22Rv1 (cell line): ENCODE results near the gene NFATC3.

Source experiments
- ZFX ChIP-seq: fragments of 450-650 bp; IDR thresholded peaks from 2 replicates; pipeline ENCODE4 v1.6.1; 2017; ENCODE audit warnings: antibody characterized with exemption, borderline replicate concordance
- TF ChIP-seq, protein P1 (sequence below): fragments of 450-650 bp; IDR thresholded peaks from 2 replicates; pipeline ENCODE4 v1.5.1; 2017; ENCODE audit warnings: mild to moderate bottlenecking

DNA sequence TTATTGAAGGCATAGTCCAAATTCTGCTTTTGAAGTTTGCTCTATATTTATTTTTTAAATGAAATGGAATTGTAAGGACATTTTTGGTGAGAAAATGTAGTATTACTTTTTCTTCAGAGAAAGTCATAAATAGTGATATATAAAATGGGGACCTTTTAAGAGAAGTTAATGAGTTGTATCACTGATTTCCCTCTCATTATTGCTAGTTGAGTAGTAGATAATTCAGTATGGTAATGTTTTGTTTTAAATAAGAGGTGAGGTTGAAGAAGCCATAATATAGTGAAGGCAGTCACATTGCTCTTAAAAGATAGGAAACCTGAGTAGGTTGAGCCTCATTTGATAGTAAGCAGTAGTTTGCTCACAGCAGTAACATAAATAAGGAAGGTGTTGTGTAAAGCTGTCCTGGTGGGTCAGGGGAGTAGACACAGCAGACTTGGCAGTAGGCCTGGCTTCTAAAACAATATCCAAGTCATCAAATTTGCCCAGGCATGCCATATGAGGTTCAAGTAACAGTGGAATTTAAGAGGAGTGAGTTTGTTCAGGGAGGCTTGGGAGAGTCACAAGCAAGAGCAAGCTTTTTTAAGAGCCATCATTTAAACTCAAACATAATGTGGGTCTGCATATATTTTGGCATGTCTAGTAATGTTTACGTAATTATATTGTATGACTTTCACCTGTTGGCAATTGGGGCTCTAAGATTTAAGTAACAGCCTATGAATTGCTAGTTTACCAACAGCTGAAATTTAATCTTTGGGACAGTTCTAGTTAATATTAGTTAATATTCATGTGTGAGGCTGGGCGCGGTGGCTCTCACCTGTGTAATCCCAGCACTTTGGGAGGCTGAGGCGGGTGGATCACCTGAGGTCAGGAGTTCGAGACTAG, 6.5 kb downstream of the NFATC3 start:
- TF ChIP-seq, protein P1, sequence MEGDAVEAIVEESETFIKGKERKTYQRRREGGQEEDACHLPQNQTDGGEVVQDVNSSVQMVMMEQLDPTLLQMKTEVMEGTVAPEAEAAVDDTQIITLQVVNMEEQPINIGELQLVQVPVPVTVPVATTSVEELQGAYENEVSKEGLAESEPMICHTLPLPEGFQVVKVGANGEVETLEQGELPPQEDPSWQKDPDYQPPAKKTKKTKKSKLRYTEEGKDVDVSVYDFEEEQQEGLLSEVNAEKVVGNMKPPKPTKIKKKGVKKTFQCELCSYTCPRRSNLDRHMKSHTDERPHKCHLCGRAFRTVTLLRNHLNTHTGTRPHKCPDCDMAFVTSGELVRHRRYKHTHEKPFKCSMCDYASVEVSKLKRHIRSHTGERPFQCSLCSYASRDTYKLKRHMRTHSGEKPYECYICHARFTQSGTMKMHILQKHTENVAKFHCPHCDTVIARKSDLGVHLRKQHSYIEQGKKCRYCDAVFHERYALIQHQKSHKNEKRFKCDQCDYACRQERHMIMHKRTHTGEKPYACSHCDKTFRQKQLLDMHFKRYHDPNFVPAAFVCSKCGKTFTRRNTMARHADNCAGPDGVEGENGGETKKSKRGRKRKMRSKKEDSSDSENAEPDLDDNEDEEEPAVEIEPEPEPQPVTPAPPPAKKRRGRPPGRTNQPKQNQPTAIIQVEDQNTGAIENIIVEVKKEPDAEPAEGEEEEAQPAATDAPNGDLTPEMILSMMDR: no peak
- TF ChIP-seq ZFX: no peak
